Stimulated activated CD4-positive, alpha-beta T cell treated with anti-CD3 and anti-CD28 coated beads, Interleukin-4, amount 100 ng/mL, for 48 hours (primary cell): ENCODE measurements around the gene ASPDH.

ENCODE experiments used
- DNase-seq, 2 donors: peaks; one replicate each; pipeline ENCODE4 v3.0.0-alpha.2; 2020; ENCODE audit warnings: low read depth in 2 of 2

The ASPDH gene

GRCh38 chr19:50513746-50514345, at the start of gene ASPDH:
Gene ASPDH (minus strand): TSS chr19:50513913. CDS start chr19:50513823, 90 bp downstream.
- DNase-seq: no peak

- DNase-seq: no peak
Measured at GRCh38 chr19:50562996-50563395, 49.3 kb upstream of the ASPDH start.

- no peak for DNase-seq
Measured at GRCh38 chr19:50562329-50562728, 48.6 kb upstream of the ASPDH start.

- no peak for DNase-seq
Measured at GRCh38 chr19:50559636-50560035, 45.9 kb upstream of the ASPDH start.

- DNase-seq: no peak
Measured at GRCh38 chr19:50558449-50558848, 44.7 kb upstream of the ASPDH start.

GRCh38 chr19:50558039-50558438, 44.3 kb upstream of the ASPDH start:
- DNase-seq: no peak

- no peak for DNase-seq
Measured at GRCh38 chr19:50557009-50557613, 43.4 kb upstream of the ASPDH start.

GRCh38 chr19:50556282-50557008, 42.7 kb upstream of the ASPDH start:
- DNase-seq: peak; percentile 78 to 91

- no peak for DNase-seq
Measured at GRCh38 chr19:50555450-50556281, 42.0 kb upstream of the ASPDH start.

- no peak for DNase-seq
Measured at GRCh38 chr19:50555033-50555432, 41.3 kb upstream of the ASPDH start.

GRCh38 chr19:50554212-50554611, 40.5 kb upstream of the ASPDH start:
- no peak for DNase-seq

- no peak for DNase-seq
Measured at GRCh38 chr19:50553134-50553703, 39.5 kb upstream of the ASPDH start.

GRCh38 chr19:50552540-50552939, 38.8 kb upstream of the ASPDH start:
- no peak for DNase-seq

GRCh38 chr19:50551715-50552187, 38.0 kb upstream of the ASPDH start:
- no peak for DNase-seq

- DNase-seq: no peak
Measured at GRCh38 chr19:50551034-50551714, 37.5 kb upstream of the ASPDH start.

GRCh38 chr19:50550594-50550966, 36.9 kb upstream of the ASPDH start:
- no peak for DNase-seq

- no peak for DNase-seq
Measured at GRCh38 chr19:50549927-50550593, 36.3 kb upstream of the ASPDH start.

- no peak for DNase-seq
Measured at GRCh38 chr19:50549059-50549926, 35.6 kb upstream of the ASPDH start.

- DNase-seq: no peak
Measured at GRCh38 chr19:50548191-50549058, 34.7 kb upstream of the ASPDH start.
